HG03342 (cell line): Measurements from ENCODE around the gene ASTL.

Experiments
- ATAC-seq: cut with Tn5 transposase; IDR thresholded peaks from one replicate; pipeline ENCODE4 v1.9.1; 2021; ENCODE audit warnings: mild to moderate bottlenecking, moderate library complexity; ENCODE audit not compliant: unreplicated experiment

ASTL gene

DNA sequence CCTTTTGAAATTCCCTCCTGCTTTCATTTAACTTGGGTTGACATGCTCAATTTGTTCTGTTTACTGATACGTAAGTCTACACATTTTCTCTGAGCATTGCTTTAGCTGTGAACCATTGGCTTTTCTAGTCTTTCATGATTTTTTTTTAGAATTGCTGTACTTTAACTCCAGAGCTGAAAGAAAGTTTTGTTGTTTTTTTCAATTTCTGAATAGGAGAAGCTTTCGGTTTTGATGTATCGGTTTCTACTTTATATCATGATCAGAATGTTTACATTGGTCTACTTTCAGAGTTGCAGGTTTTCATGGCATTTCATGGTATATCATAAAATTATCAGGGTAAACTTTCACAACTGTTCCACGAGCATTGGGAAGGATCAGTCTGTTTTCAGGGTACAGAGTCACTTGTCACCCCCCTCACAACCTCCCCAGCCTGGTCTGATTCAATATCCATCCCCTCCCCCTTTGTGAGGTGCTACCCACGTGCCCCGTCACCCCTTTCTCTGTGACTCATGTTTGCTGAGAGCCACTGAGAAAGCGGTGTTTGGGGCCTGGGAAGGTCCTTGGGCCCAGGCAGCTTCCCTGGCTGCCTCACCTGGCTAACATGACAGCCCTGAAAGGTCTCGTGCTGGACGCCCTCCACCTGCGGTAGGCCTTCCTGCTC, 7.0 kb downstream of the ASTL start:
- ATAC-seq: no peak

DNA sequence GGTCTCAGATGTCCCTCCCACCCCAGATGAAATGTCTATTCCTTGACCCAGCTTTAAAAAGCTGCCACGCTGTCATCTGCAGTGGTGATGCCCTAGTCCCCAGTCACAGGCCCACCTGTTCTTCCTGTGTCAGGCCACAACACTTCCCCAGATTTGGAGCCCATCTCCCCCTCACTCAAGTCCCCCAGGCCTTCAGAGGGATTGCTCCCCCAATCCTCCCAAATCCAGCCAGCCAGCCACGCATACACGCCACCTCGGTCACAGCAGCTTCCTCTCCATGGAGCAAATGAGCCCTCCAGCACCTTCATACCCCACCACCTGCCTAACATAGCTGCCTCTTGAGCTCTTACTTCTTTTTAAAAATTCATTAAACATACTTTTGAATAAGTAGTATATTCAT, 7.8 kb downstream of the ASTL start:
- ATAC-seq: no peak

DNA sequence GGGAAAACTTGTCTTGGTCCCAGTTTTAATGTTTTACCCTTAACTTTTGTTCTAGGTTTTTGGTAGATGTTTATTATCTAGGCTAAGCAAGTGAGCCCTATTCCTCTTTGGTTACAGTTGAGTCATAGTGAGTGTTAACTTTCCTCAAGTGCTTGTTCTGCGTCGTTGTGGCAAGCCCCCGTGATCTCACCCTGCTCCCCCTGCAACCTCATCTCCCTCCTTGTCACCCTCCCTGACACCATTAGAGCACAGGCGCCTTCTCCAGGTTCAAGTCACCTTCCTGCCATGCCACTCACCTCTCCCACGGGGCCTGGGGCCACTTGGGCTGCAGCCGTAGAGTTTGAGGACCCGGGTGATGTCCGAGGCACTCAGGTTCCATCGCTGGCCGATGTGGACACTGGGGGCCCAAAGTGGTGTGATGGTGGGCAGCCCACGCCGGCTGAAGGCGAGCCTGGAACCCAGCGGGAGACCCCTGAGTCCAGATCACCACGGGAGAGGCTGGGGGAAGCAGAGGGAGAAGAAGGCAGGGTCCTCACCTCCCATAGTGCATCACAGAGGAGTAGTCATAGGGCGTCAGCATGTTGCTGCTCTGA, 8.7 kb downstream of the ASTL start:
- ATAC-seq: no peak

DNA sequence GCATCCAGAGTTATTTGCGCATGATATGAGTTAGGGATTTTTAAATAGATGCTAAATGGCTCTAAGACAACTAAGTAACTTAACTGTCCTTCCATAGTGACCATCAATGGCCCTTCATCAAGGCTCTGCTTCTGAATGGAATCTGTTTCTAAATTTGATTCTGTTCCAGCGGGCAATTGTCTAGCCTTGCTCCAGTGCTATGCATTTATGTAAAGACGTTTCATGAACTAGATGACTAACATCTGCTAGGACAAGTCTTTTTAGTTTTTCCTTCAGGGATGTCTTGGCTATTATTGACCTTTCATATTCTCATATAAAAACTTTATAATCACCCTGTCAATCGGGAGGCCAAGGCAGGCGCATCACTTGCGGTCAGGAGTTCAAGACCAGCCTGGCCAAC, 9.8 kb downstream of the ASTL start:
- no peak for ATAC-seq

DNA sequence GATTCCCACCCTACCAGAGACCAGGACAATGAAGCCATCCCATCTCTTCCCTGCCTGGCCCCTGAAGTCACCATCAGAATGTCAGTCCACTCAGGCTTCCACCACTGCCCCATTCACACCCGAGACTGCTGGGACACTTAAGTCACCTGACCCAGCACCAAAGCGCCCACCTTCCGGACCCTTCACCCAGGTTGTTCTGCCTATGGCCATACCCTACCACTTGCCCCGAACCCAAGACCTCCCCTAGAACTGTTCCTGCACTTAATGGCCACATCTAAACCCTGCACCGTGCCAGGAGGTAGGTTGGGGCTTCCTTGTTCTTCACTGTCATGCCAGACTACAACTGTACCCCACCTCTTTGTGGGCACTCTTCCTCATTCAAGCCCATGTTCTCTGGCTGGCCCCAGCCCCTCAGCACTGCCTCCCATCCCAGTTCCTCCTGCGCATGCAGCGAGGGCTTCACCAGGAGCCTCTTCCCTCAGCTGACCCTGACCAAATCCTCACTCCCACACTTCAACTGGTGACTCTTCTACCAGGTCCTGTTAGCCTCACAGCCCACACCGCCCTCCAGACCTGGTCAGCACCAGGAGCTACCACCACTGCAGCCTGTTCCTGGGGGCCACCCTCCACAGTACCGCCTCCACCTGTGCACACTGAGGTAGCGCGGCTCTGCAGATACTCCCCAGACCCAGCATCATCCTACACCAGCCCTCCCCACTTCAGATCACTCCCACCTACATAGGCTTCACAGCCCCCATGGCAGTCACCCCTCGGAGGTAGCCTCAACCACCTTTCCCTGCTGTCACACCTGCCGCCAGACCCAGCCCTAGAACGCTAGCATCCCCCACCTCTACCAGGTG, 13.7 kb downstream of the ASTL start:
- no peak for ATAC-seq

DNA sequence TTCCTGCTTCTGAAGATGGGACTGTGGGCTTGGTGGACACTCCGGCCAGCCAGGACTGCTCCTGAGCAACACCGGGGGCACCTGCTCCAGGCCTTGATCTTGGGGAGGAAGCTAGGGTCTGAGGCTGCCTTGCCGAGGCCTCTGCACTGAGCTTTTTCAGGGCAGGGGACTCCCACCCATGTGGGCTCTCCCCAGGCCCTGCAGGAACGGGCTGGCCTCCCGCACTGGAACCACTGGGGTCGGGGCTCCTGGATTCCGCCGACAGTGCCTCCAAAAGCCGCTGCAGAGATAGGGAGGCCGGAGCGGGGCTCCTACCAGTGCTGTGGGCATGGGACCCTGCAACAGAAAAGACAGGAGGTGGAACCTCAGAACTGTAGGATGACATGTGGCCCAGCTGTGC, 14.4 kb downstream of the ASTL start:
- no peak for ATAC-seq

DNA sequence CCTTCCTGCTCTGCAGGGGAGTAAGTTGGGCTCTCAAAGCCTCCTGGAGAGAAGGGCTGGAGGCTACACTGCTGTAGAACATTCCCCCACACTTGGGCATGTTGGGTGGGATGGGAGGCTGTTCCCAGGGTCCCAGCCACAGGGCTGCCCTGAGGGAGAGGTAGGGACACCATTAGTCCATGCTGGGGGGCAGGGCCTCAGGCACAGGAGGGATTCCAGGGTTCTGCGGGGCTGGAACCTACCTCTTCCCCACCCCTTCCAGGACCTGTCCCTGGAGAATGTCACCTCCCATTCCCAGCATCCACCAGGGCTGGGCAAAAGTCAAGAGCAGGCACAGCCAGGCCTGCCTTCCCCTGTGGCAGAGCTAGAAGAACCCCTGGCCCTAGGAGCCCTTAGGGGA, 15.0 kb downstream of the ASTL start:
- no peak for ATAC-seq

DNA sequence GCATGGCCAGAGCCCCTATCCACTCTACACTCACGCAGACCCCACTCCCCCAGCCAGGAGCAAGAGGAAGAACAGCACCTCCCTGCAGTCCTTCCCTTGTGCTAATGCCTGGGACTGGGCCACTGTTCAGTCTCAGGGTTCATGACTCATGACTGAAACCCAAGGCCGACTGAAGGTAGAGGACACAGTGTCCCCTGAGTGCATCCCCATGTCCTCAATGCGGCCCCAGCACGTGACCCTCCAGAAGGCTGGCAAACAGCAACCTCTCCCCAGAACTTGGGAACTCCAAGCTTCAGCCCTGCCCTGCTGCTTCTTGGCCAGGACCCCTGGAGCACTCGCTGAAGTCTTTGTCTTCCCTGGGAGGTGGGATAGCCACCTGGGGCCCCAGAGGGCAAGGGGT, 15.9 kb downstream of the ASTL start:
- no peak for ATAC-seq

DNA sequence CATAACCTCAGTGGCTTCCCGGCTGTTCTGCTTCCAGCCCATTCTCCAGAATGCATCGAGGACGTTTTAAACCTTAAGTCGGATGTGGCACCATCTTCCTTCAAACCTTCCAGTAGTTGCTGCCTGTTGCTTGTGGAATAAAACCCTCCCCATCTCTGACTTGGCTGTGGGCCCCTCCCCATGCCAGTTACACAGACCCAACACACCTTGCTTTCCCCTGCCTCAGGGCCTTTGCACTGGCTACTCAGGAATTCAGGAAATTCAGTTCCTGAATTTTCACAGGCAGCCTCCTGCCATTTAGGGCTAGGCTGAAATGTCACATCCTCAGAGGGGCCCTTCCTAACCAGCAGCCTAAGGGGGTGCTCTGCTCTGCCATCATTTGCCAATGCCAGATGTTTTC, 16.9 kb downstream of the ASTL start:
- ATAC-seq: no peak

DNA sequence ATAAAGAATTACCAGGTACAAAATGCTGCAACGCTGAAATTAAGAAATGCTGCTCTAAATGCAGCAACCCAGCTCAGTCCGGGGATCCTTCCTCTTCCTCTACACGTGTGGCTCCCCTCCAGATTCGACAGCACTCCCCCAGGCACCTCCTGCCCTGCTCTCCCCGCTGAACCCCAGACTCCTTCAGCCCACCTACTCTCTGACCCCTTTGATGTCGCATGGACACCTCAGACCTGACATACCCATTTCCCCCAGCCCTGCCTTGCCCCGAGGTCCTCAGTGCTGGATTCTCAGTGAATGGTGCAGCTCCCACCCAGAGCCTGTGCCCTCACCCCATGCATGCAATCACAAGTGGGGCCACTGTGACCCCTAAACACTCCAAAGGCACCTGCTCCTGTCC, 17.3 kb downstream of the ASTL start:
- no peak for ATAC-seq

DNA sequence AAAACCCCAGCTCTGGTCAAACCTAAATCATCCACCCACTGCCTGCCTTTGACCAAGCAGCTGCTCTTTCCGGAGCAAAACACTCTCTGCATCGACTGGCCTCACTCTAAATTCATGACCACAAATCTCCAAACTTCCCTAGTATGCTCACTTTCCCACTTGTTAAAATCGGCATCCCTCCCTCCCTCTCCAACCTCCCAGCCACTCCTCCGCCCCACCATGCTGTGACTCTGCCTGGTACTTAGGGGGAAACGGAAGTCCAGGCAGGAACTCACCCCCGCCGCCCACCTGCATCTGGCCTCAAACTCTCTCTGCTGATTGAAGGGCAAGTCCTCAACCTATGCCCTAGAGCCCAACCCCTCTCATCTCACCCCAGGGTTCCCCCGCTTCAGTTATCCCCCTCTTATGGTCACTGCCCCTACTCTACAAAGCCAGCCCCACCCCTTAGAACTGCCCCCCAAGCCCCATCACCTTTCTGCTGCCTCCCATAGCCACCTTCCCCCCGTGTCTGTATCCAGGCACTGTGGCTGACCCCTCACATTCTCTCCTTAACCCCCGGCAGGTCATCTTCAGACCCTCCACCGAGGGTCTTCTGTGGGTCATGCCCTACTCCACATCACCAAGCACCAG, 18.1 kb downstream of the ASTL start:
- no peak for ATAC-seq

DNA sequence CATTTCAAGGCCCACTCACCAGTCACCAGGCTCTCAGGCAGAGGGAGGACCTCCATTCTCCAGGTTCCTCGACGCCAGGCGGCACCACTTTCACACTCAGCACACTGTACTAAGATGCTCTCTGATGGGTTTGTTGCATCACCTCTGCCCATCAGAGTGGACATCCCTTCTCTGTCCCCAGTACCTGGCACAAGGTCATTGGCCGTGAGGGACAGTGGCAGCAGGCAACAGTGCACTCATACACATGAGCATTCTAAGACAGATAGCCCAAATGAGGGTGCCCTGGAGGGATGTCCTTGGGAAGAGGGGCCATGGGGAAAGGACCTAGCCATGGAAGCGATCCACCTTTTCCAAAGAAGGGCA, 18.9 kb downstream of the ASTL start:
- ATAC-seq: no peak

DNA sequence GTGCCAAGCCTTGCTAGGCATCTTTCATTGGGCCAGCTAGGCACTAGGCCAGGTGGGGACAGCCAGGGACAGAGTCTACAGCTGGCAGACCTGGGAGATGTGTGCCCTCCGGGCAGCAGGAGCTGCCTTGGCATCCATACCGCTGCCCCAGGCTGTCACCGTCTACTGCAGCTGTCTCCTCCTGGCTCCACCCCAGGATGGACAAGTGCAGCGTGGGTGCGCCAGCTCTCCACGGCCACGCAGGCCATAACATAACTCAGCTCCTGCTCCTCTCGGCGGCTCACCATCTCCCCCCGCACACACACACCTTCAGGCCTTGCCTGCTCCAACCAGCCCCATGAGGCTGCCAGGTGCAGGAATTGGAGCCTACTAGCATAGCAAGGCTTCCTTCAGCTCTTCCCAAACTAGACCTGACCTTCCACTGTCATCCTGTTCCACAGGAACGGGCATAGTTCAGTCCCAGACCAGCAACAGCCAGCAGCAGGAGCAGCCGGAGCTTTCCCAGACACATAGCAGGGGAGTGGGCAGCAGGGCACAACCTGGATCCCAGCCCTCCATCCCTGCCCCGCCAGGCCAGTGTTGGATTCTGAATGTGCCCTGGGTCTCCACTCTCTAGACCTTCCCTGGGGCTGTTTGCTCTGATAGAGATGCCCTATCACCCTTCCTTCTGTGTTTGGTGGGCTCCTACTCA, 19.5 kb downstream of the ASTL start:
- no peak for ATAC-seq

DNA sequence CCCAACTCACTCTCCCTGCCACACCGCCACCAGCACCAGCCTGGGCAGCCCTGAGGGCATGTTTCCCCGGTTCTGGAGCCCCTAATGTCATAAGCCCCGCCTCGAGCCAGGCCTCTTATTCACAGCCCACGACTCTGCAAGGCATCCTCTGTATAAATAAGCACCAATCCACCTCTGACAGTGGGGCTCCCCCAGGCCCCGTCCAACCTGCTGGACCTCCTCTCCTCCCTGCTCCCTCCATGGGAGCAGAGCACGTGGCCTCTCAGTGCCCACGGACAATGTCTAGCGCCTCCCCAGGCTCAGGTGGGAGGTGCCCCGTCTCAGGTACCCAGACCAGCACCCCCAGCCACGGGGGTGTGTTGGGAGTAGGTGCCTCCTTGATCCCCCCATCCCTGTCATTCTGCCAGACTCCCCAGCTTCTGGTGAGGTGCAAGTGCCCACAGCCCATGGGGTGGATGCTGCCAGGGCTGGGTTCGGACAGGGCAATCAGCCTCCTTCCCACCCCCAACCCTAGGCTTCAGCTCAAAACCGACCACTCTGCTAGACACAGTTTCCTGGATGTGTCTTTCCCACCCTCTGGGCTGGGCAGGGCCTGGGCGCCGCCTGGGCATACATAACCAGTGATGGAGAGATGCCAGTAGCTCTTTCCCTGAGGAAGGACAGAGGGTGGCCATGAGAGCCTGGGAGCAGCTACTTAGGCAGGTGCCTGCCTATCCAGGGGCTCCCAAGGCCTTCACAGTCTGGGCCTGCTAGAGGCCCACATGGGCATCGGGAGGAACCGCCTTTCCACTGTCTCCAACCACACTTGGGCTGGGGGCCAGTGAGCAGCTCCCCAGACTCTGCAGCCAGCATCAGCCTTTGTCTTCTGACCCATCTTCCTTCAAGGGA, 20.4 kb downstream of the ASTL start:
- no peak for ATAC-seq

DNA sequence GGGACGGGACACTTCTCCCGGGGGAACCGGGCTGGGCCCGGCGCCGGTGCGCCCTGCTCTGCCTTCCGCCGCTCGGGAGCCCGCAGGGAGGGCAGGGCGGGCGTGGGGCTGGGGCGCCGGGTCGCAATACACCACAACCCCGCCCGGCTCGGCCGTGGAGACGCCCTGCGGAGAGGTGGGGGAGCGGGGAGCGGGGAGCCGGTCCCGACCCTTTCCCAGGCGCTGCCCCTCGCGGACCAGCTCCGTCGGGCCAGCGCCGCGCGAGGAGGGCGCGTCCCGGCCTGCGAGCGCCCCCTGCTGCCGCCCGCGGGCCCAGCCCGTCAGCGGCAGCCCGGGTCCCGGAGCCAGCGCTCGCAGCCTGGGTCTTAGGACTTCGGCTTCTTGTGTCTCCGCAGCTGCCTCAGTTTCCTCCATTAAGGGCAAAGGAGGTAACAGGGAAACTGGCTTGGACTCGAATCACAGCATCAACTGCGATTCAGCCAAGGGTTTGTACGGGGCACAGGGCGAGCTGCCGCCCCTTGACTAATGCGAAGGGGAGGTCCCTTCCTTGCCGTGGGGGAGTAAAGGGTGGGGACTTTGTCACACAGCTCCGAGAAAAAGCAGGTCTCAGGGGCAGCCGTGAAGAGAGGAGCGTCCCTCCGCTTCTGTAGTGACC, 21.3 kb downstream of the ASTL start:
- peak; percentile 65 for ATAC-seq

DNA sequence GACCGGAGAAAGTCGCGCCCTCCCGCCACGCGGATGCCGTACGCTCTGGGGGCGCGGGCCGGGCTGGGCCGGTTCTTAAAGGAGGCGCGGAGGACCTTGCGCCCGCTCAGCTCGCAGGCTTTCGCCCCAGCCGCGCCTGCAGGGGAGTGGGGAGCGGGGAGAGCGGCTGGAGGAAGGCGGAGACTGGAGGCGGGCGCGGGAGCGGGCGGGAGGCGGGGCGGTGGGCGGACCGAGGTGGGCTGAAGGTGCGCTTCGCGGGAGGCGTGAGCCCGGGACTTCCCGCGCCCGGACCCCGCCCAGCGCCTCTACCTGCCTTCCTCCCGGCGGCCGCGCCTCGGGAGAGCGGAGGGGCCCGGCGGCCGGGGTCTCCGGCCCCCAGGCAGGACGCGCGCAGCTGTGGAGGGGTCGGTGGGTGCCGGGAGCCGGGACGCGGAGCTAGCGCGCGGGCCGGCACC, 21.9 kb downstream of the ASTL start, which contains the start of gene ADRA2B:
Gene ADRA2B (minus strand): TSS at position 148 of the 455 bp plus-strand sequence. CDS start 422 bp downstream, outside the sequence.
- peak; percentile 42 for ATAC-seq

DNA sequence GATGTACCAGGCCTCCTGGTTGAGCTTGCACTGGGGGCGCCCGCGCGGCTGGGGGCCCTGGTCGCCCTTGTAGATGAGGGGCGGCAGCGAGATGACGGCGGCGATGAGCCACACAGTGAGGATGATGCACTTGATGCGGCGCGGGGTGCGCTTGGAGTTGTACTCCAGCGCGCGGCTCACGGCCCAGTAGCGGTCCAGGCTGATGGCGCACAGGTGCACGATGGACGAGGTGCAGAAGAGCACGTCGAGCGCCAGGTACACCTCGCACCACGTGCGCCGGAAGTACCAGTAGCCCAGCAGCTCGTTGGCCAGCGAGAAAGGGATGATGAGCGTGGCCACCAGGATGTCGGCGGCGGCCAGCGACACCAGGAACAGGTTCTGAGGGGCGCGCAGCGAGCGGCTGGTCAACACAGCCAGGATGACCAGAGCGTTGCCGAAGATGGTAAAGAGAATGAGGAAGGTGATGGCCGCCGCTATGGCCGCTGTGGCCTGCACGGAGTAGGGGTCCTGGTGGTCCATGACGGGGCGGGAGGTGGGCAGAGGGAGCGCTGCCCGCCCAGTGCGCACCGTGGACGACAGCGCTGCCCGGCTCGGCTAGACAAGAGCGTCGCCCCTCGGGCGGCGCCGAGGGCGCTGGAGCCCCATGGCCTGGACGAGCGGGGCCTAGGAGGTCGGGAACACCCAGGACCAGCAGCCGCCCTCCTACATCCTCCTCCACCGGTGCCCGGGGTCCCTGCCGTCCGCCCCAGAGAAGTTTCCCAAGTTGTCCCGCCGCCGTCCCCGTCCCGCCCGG, 22.5 kb downstream of the ASTL start:
- ATAC-seq: no peak

DNA sequence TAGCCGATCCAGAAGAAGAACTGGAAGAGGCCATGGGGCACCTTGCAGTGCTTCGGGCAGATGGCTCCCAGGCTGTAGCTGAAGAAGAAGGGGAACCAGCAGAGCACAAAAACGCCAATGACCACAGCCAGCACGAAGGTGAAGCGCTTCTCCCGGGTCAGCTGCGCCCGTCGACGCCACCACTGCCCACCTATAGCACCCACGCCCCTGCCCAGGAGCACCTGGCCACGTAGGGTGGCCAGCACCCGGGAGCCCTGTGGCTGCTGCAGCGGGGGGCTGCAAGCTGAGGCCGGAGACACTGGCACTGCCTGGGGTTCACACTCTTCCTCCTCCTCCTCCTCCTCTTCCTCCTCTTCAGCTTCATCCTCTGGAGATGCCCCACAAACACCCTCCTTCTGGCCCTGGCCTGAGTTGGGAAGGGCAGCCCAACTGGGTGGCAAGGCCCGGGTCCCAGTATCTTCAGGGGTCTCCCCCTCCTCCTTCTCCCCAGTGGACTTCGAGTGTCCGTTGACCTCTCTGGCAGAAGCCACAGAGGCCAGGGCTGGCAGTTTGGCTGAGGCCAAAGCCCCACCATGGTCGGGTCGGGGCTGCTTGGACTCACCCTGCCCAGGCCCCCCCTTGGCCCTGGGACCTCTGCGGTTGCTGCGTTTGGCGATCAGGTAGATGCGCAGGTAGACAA, 23.3 kb downstream of the ASTL start:
- no peak for ATAC-seq
